ENCODE results near the gene SLC6A5.

DNA sequence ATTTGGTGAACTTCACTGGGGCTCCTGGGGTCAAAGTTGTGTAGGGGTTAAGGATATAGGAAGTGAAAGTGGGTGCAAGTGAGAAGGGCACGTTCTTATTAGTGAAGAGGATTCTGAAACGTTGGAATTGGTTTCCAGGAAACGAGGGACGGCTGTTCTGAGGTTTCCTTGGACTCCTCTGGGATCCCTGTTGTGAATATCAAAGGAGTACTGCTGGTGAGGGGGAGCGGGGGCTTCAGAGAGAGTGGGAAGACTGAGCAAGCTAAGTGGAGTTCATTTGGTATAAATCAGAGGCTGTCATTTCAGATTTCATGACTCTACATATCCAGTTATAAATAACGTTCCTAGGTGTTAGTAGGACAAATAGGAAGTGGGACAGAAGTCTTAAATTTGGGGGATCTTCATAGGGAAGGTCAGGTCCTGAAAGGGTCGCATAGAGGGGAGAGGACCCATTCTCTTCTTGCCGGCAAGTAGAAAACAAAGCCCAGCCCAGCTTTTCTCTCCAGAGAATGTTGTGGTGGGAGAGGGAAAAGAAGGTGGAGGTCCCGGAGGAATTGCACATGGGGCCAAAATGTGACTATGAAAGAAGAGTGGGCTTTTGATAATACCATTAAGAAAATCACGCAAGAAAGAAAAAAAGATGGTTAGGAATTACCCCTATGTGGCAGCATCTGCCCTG lies 68.9 kb downstream of the SLC6A5 start:
- TF ChIP-seq, protein P1, sequence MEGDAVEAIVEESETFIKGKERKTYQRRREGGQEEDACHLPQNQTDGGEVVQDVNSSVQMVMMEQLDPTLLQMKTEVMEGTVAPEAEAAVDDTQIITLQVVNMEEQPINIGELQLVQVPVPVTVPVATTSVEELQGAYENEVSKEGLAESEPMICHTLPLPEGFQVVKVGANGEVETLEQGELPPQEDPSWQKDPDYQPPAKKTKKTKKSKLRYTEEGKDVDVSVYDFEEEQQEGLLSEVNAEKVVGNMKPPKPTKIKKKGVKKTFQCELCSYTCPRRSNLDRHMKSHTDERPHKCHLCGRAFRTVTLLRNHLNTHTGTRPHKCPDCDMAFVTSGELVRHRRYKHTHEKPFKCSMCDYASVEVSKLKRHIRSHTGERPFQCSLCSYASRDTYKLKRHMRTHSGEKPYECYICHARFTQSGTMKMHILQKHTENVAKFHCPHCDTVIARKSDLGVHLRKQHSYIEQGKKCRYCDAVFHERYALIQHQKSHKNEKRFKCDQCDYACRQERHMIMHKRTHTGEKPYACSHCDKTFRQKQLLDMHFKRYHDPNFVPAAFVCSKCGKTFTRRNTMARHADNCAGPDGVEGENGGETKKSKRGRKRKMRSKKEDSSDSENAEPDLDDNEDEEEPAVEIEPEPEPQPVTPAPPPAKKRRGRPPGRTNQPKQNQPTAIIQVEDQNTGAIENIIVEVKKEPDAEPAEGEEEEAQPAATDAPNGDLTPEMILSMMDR (IDR thresholded peaks at IDR 0.05; ENCODE audit: low read depth, low read length, poor library complexity, severe bottlenecking) = no peak
- no peak for TF ChIP-seq EZH2phosphoT487 (IDR thresholded peaks at IDR 0.05; ENCODE audit: borderline replicate concordance, low read length)
